Mesenteric fat pad (tissue), 1 donor: ENCODE results near the gene EXOSC5. TPM values are rescaled to one million over a fixed set of nuclear protein-coding genes. Genes with fewer than 3 reads are reported as not detected.
"Not testable (repeated sequence)": the region's sequence is repeated elsewhere in the genome, so short reads cannot be mapped to it uniquely, and the experiment has no call there.

Experiments
- DNase-seq: peaks from one replicate; pipeline ENCODE4 v3.0.0-alpha.2; 2020; ENCODE audit warnings: low spot score
- total RNA-seq: library from RNA; stranded (reverse); fragmentation: NEBNext Ultra II Directional; extraction: Animal tissue kit (Norgen Biotek cat#: 25700); gene quantifications from one replicate; pipeline ENCODE4 v1.2.1, GENCODE V29; 2021
- donor health status: DM: yes; HTN: yes; CAD: no.

Gene EXOSC5
- total RNA-seq, 1 donor from 2014 or later = 9.6 TPM

- not testable (repeated sequence) for DNase-seq
Measured at GRCh38 chr19:41408846-41409245, 11.7 kb upstream of the EXOSC5 start.

- no peak for DNase-seq
Measured at GRCh38 chr19:41408256-41408655, 11.1 kb upstream of the EXOSC5 start.

- no peak for DNase-seq
Measured at GRCh38 chr19:41407271-41407670, 10.1 kb upstream of the EXOSC5 start.

GRCh38 chr19:41405776-41406175 lies 8.6 kb upstream of the EXOSC5 start:
- no peak for DNase-seq

- no peak for DNase-seq
Measured at GRCh38 chr19:41403181-41403970, 6.2 kb upstream of the EXOSC5 start.

GRCh38 chr19:41402010-41402409 lies 4.9 kb upstream of the EXOSC5 start:
- no peak for DNase-seq

- DNase-seq = no peak
Measured at GRCh38 chr19:41401483-41401882, 4.3 kb upstream of the EXOSC5 start.

GRCh38 chr19:41399525-41399924 lies 2.4 kb upstream of the EXOSC5 start:
- DNase-seq = no peak

GRCh38 chr19:41399091-41399490 lies 1.9 kb upstream of the EXOSC5 start:
- DNase-seq = no peak

- no peak for DNase-seq
Measured at GRCh38 chr19:41398598-41398997, 1.4 kb upstream of the EXOSC5 start.

- no peak for DNase-seq
Measured at GRCh38 chr19:41398050-41398418, 875 bp upstream of the EXOSC5 start.

- no peak for DNase-seq
Measured at GRCh38 chr19:41395355-41395754, 1.8 kb downstream of the EXOSC5 start.

- no peak for DNase-seq
Measured at GRCh38 chr19:41392775-41393174, 4.4 kb downstream of the EXOSC5 start.

- no peak for DNase-seq
Measured at GRCh38 chr19:41391618-41392017, 5.5 kb downstream of the EXOSC5 start.

- DNase-seq = no peak
Measured at GRCh38 chr19:41386442-41386841, 10.7 kb downstream of the EXOSC5 start.

GRCh38 chr19:41384351-41384750 lies 12.8 kb downstream of the EXOSC5 start:
- no peak for DNase-seq

GRCh38 chr19:41381536-41381935 lies 15.6 kb downstream of the EXOSC5 start:
- not testable (repeated sequence) for DNase-seq

GRCh38 chr19:41377977-41378709 lies 19.0 kb downstream of the EXOSC5 start:
- DNase-seq = no peak

GRCh38 chr19:41376998-41377365 lies 20.2 kb downstream of the EXOSC5 start:
- DNase-seq = no peak

- DNase-seq = no peak
Measured at GRCh38 chr19:41376241-41376997, 20.7 kb downstream of the EXOSC5 start, which contains the start of gene TMEM91. Gene TMEM91, plus strand, starts transcription at chr19:41376533. Its CDS starts 1,777 bp downstream, at chr19:41378310.

- DNase-seq = no peak
Measured at GRCh38 chr19:41373993-41374392, 23.2 kb downstream of the EXOSC5 start.

GRCh38 chr19:41372501-41372900 lies 24.7 kb downstream of the EXOSC5 start:
- DNase-seq = no peak
